HepG2 (cell line): Measurements from ENCODE around the gene DNAJC12. TPM values are rescaled to one million over a fixed set of nuclear protein-coding genes. Genes with fewer than 3 reads are reported as not detected.
A peak's percentile ranks its signal among the peaks of the same experiment; 100 is the strongest.

Experiments used
- ATF6 ChIP-seq: sonication (generic); formaldehyde crosslinking; conservative IDR thresholded peaks from 2 replicates; pipeline ENCODE4 v1.4.0; 2020; ENCODE audit warnings: missing genetic modification reagents
- FOXJ3 ChIP-seq: sonication (generic); formaldehyde crosslinking; IDR thresholded peaks from 2 replicates; pipeline ENCODE4 v1.4.0; 2020; ENCODE audit warnings: missing genetic modification reagents, mild to moderate bottlenecking, borderline replicate concordance
- HDAC2 ChIP-seq: sonication (generic); formaldehyde crosslinking; IDR thresholded peaks from 2 replicates; pipeline ENCODE4 v1.4.0; 2020; ENCODE audit warnings: missing genetic modification reagents
- NBN ChIP-seq: fragments of 450-650 bp; conservative IDR thresholded peaks from 2 replicates; pipeline ENCODE4 v1.6.1; 2017
- PCBP1 ChIP-seq: fragments of 200-400 bp; formaldehyde crosslinking; IDR thresholded peaks from 2 replicates; pipeline ENCODE4 v1.6.1; 2017; ENCODE audit warnings: mild to moderate bottlenecking, low read depth, low read length, borderline replicate concordance
- PTBP1 ChIP-seq: fragments of 200-400 bp; formaldehyde crosslinking; IDR thresholded peaks from 2 replicates; pipeline ENCODE4 v1.6.1; 2018; ENCODE audit warnings: low read length, low read depth; ENCODE audit not compliant: poor library complexity, severe bottlenecking
- YEATS2 ChIP-seq: sonication (generic); formaldehyde crosslinking; IDR thresholded peaks from 2 replicates; pipeline ENCODE4 v1.4.0; 2020; ENCODE audit warnings: missing genetic modification reagents, borderline replicate concordance
- YY1 ChIP-seq: IDR thresholded peaks from 2 replicates; pipeline ENCODE4 v1.6.1; 2011; ENCODE audit warnings: low read length, low read depth, moderate library complexity, mild to moderate bottlenecking; ENCODE audit not compliant: insufficient read depth, insufficient replicate concordance
- ZBTB21 ChIP-seq: sonication (generic); formaldehyde crosslinking; IDR thresholded peaks from 2 replicates; pipeline ENCODE4 v1.4.0; 2020; ENCODE audit warnings: missing genetic modification reagents
- ZFY ChIP-seq: sonication (generic); formaldehyde crosslinking; IDR thresholded peaks from 2 replicates; pipeline ENCODE4 v1.4.0; 2020; ENCODE audit warnings: missing genetic modification reagents
- ZHX2 ChIP-seq, 2 experiments: sonication (generic) in 1 of 2; formaldehyde crosslinking in 1 of 2; IDR thresholded peaks; 2 replicates each; pipeline versions ENCODE4 v1.6.1 to v1.9.0; 2014 to 2022; ENCODE audit warnings: antibody characterized with exemption in 1 of 2, borderline replicate concordance in 1 of 2, inconsistent platforms in 1 of 2, low read depth in 1 of 2, missing genetic modification reagents in 1 of 2
- ZNF124 ChIP-seq: sonication (generic); formaldehyde crosslinking; IDR thresholded peaks from 2 replicates; pipeline ENCODE4 v1.4.0; 2020; ENCODE audit warnings: missing genetic modification reagents
- ZNF230 ChIP-seq: sonication (generic); formaldehyde crosslinking; IDR thresholded peaks from 2 replicates; pipeline ENCODE4 v1.4.0; 2020; ENCODE audit warnings: mild to moderate bottlenecking, missing genetic modification reagents
- ZNF414 ChIP-seq: sonication (generic); formaldehyde crosslinking; IDR thresholded peaks from 2 replicates; pipeline ENCODE4 v1.5.0; 2020; ENCODE audit warnings: missing genetic modification reagents
- ZNF552 ChIP-seq: sonication (generic); formaldehyde crosslinking; IDR thresholded peaks from 2 replicates; pipeline ENCODE4 v1.9.0; 2022; ENCODE audit warnings: missing genetic modification reagents, mild to moderate bottlenecking, borderline replicate concordance
- ZNF83 ChIP-seq: sonication (generic); formaldehyde crosslinking; IDR thresholded peaks from 2 replicates; pipeline ENCODE4 v1.4.0; 2020; ENCODE audit warnings: missing genetic modification reagents, mild to moderate bottlenecking, borderline replicate concordance
- ZNF883 ChIP-seq: sonication (generic); formaldehyde crosslinking; IDR thresholded peaks from 2 replicates; pipeline ENCODE4 v1.5.1; 2020; ENCODE audit warnings: mild to moderate bottlenecking, missing genetic modification reagents; ENCODE audit errors: not compliant biosample characterization
- polyA plus RNA-seq, 8 experiments: library from polyadenylated mRNA; depleted of rRNA in 3 of 8; stranded (reverse) in 7 of 8; unstranded in 1 of 8; fragments of >200 nt; fragmentation: Illumina TruSeq in 4 of 8; extraction: Trizol in 4 of 8; gene quantifications; 2 replicates each; pipeline versions ENCODE4 v1.2.1 to v1.2.3, GENCODE V29; 2011 to 2016; ENCODE audit warnings: low read depth in 4 of 8, missing spikeins in 1 of 8, mixed read lengths in 1 of 8; ENCODE audit not compliant: insufficient read depth in 1 of 8
- total RNA-seq, 5 experiments: library from RNA; depleted of rRNA; stranded (reverse); fragments of >200 nt; fragmentation: Illumina TruSeq; extraction: Trizol; gene quantifications; 2 replicates each; pipeline ENCODE4 v1.2.3, GENCODE V29; 2016; ENCODE audit warnings: low read depth in 1 of 5
- TF ChIP-seq, protein P1 (sequence below): sonication (generic); formaldehyde crosslinking; IDR thresholded peaks from 2 replicates; pipeline ENCODE4 v1.5.0; 2020; ENCODE audit warnings: missing genetic modification reagents

DNAJC12 gene
- total and polyA plus RNA-seq, 2 of the 13 experiments (the other 11 are each of a cell fraction or from before 2014, with no cell fraction given), result 11.6 to 43.9 TPM

DNA sequence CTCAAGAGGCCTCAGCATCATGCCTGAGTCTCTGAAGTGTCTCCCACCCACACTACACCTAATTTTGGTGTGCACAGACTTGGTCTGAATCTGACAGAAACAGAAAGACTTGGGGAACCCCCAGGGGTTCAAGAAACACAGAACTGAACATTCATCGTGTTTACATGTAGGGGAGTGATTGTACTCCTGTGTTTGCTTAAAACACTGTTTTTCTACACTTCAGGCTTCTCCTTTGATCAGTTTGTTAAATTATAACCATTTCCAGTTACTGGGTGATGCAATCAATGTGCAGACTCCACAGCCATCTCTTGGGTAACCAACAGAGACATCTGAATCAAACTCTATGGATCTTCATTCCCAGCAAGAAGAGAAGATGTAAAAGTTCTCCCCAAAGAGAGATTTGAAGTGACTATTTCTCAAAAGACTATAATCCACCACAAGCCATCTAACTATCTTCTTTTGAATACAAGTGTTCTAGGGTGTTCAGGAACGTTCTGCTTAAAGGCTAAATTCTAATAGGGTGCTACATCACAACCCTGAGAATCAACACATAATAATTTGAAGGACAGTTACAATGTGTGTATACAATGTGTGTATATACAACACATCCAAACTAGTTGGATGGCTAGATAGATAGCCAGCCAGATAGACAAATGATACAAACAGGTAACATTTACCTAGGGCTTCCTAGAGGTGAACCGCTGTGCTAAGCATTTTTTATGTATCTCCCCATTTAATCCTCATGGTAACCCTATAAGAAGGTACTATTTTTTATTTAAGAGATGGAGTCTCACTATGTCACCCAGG lies 34.2 kb downstream of the DNAJC12 start (continued):
- no peak for TF ChIP-seq ZHX2 (IDR thresholded peaks at IDR 0.05; ENCODE audit: low read depth)
- no peak for TF ChIP-seq ZHX2 (CRISPR knock-in tag; IDR thresholded peaks at IDR 0.05; ENCODE audit: borderline replicate concordance)
- TF ChIP-seq ZNF230, result 0 out of 2 replicates have a peak, but pooled peaks have one; percentile 39
- no peak for TF ChIP-seq ZNF883 (CRISPR knock-in tag)
- TF ChIP-seq, protein P1, sequence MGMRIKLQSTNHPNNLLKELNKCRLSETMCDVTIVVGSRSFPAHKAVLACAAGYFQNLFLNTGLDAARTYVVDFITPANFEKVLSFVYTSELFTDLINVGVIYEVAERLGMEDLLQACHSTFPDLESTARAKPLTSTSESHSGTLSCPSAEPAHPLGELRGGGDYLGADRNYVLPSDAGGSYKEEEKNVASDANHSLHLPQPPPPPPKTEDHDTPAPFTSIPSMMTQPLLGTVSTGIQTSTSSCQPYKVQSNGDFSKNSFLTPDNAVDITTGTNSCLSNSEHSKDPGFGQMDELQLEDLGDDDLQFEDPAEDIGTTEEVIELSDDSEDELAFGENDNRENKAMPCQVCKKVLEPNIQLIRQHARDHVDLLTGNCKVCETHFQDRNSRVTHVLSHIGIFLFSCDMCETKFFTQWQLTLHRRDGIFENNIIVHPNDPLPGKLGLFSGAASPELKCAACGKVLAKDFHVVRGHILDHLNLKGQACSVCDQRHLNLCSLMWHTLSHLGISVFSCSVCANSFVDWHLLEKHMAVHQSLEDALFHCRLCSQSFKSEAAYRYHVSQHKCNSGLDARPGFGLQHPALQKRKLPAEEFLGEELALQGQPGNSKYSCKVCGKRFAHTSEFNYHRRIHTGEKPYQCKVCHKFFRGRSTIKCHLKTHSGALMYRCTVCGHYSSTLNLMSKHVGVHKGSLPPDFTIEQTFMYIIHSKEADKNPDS (CRISPR knock-in tag), result no peak
- TF ChIP-seq ZNF552, result no peak
- TF ChIP-seq PCBP1, result no peak
- peak; percentile 53; the same call in 1 of the 2 replicates for TF ChIP-seq YEATS2 (CRISPR knock-in tag)
- no peak for TF ChIP-seq NBN
- TF ChIP-seq ZNF83 (CRISPR knock-in tag), result no peak
- peak; percentile 97 for TF ChIP-seq FOXJ3 (CRISPR knock-in tag)
- TF ChIP-seq ZFY, result no peak
- TF ChIP-seq ZBTB21 (CRISPR knock-in tag), result no peak; the same call in 1 of the 2 replicates
- no peak for TF ChIP-seq YY1
- TF ChIP-seq ZNF124 (CRISPR knock-in tag), result peak; percentile 21; the same call in 1 of the 2 replicates
- no peak for TF ChIP-seq ZNF414 (CRISPR knock-in tag)
- peak; percentile 91 for TF ChIP-seq HDAC2 (CRISPR knock-in tag)
- no peak for TF ChIP-seq PTBP1
- TF ChIP-seq ATF6 (CRISPR knock-in tag), result no peak
